HG03442 (cell line): Measurements from ENCODE around the gene GATAD2A.
"Not testable (repeated sequence)": the region's sequence is repeated elsewhere in the genome, so short reads cannot be mapped to it uniquely, and the experiment has no call there.

Experiments
- ATAC-seq: cut with Tn5 transposase; IDR thresholded peaks from one replicate; pipeline ENCODE4 v1.9.1; 2021; ENCODE audit warnings: mild to moderate bottlenecking, moderate library complexity; ENCODE audit not compliant: unreplicated experiment

Gene GATAD2A, protein sequence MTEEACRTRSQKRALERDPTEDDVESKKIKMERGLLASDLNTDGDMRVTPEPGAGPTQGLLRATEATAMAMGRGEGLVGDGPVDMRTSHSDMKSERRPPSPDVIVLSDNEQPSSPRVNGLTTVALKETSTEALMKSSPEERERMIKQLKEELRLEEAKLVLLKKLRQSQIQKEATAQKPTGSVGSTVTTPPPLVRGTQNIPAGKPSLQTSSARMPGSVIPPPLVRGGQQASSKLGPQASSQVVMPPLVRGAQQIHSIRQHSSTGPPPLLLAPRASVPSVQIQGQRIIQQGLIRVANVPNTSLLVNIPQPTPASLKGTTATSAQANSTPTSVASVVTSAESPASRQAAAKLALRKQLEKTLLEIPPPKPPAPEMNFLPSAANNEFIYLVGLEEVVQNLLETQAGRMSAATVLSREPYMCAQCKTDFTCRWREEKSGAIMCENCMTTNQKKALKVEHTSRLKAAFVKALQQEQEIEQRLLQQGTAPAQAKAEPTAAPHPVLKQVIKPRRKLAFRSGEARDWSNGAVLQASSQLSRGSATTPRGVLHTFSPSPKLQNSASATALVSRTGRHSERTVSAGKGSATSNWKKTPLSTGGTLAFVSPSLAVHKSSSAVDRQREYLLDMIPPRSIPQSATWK

DNA sequence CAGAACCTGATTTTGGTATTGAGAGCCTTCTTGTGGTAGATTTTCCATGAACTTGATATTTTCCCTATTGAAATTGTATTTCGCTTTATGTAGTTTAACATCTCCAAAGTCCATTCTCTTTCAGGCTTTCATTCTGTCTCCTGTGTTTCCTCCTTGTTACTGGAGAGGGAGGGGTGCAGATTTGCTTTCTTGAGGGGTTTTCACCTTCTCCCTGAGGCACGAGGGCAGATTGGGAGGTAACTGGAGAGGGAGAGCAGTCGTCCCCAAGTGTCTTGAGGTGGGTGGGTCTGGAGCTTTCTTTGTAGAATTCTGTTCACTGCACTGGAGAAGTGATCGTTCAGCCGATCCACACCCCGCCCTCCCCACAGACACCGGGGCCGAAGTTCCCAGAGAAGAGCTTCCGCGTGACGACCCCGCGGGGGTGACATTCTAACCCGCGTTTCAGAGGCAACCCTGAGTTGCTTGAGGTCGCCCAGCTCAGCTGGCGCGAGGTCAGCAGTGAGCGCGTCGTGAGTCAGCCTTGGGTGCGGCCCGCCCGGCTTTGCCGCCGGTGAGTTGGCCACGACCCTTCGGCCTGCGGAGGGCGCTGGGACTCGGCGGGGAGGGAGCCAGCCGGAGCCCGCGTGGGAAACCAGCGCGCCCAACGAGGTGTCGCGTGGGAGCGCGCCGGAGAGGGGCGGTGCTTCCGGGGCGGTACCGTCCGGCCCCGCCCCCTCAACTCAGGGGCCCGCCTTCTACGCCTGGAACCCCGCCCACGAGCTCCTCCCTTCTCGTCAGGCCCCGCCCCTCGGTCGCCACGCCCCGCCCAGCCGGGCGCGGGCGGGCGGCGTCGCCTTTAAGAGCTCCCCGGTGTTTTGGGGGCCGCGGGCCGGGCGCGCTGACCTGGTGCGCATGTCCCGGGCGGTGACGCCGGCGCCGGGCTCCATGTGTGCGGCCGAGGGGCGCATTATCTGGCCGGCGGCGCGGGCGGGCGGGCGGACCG lies at the start of gene GATAD2A:
TSS of gene GATAD2A (plus strand) at position 797 of the 982 bp plus-strand sequence. CDS start 59,671 bp downstream, outside the sequence.
- ATAC-seq, result peak; percentile 69

DNA sequence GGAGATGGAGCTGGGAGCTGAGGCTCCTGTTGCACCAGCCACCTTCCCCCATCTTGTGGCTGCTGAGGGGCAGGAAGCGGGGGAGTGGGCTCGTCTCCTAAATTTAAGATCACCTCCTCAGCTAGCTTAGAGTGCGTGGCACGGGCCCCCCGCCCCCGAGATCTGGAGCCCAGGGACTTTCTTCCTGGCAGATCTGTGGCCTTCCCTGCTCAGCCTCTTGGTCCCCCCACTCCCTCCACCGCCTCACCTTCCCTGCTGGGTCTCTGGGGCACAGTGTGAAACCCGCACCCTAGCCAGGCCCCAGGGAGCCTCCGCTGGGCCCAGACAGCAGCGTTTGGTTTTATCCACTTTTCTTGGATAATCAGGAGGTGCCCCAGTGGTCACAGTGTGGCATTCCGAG lies 49.0 kb upstream of the GATAD2A start:
- no peak for ATAC-seq

DNA sequence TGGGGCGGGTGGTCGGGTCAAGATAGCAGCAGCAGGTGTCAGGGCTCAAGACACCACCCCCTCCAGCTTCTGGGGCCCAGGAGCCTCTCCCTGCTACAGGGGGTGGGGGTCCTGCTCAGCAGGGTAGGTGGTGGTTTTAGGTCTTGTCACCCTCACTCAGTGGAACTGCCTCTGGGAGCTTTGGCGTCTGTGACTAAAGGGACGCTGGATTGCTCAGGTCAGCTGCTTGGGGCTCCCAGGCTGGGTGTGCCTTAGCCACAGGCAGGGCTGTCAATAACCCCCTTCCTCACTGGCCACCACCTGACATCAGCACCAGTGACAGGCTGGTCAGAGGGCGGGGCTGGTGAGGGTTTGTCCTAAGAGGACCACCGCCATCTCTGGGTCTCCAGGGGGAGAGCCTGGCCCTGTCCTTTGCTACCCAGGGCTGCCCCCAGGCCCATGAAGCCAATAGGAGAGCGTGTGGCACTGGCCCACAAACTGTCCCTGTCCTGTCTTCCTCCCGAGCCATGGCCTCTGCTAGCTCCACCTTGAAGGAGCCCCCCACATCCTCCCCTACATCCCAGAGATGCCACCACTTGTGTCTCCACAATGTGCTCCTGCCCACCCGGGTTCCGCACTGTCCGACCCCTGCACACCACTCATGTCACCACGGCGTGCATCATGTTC lies 48.4 kb upstream of the GATAD2A start:
- no peak for ATAC-seq

DNA sequence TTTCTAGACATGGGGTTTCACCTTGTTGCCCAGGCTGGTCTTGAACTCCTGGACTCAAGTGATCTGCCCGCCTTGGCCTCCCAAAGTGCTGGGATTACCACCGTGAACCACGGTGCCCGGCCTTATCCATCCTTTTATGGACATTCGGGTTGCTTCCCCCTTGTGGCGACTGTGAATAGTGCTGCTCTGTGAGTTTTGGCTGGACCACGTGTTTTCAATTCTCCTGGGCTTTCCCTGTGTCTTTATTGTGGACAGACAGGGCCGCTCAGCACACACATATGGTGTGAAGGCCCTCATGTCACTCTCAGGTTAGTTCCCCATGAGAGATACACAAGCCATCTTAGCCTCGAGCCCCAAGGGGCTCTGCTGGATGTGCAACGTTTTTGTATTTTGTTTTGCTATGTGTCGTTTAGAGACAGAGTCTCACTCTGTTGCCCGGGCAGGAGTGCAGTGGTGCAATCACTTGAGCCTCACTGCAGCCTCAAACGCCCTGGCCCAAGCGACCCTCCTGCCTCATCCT lies 44.3 kb upstream of the GATAD2A start:
- peak; percentile 51 for ATAC-seq

DNA sequence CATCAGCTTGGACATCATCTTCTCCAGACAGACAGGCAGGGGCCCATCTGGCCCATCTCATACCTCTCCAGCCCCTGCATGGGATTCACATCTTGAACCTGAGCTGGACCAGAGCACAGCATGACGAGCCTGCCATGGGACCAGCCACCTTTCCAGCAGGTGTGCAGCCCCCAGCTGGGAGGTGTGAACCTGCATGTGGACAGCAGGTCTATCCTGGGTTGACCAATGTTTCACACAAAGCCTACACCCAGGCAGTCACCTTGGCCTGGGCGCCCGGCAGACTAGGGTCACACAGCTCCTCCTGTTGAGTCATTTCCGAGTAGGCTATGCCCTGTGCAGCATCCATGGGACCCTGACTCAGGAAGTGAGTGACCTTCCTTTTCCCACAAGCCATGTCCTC lies 43.4 kb upstream of the GATAD2A start:
- no peak for ATAC-seq

DNA sequence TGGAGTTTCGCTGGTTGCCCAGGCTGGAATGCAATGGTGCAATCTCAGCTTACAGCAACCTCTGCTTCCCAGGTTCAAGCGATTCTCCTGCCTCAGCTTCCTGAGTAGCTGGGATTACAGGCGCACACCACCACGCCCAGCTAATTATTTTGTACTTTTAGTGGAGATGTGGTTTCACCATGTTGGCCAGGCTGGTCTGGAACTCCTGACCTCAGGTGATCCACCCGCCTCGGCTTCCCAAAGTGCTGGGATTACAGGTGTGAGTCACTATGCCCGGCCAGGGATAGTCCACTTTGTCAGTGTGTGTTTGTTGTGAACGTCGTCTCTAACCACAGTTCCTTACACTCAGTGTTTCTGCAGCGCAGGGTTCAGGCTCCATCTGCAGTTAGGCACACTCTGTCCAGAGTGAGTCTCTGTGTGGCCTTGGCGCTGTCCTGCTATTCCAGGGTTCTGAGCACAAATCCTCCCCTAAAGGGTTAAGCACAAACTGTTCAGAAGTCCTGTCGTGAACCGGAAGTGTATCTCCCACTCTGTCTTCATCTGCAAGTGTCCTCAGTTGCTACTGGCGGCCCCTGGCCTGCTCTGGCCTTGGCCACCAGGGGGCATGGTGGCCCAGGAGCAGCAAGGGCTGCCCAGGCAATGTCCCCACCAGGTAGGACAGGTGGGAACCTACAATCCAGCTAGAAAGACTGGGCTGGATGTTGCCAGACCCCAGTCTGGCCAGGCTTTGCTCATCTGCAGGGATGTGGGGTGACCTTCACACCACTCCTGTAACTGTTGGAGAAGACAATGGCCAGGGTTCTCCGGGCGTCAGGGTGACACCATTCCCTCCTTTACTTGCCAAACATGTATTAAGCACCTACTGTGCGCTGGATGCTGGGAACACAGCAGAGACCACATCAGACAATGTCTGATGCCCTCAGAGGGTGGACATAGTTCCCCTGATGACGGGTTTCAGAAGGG lies 38.8 kb upstream of the GATAD2A start:
- peak; percentile 71 for ATAC-seq

DNA sequence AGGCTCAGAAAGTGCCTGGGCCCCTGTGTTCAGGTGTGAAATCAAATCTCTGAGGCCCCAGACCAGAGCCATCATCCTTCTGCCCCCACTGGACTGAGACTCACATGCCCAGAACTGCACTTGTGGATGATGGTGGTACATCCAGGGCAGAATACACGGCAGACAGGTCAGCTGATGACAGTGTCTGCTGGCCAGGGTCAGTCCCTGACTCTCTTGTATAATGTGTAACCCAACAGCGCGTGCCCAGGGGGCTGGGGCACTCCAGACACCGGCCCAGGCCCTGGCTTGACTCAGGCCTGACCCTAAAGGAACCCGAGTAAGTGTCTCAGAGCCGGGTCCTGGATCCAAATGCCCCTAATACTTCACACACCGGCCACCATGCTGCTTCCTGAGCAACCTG lies 37.4 kb upstream of the GATAD2A start:
- no peak for ATAC-seq

DNA sequence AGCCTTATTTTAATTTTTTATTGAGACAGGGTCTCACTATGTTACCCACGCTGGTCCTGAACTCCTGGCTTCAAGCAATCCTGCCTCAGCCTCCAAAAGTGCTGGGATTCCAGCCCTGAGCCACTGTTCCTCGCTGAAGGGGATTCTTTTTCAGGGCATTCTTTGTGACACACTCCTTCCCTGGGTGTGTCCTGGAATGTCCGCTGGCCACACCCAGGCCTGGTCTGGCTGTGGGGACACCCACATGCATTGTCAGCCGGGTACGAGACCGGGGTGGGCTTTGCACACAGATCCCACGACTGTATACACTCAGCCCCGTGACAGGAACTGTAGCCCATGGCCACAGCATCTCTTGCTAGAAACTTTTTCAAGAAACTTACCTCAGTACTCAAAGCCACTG lies 34.4 kb upstream of the GATAD2A start:
- ATAC-seq, result no peak

DNA sequence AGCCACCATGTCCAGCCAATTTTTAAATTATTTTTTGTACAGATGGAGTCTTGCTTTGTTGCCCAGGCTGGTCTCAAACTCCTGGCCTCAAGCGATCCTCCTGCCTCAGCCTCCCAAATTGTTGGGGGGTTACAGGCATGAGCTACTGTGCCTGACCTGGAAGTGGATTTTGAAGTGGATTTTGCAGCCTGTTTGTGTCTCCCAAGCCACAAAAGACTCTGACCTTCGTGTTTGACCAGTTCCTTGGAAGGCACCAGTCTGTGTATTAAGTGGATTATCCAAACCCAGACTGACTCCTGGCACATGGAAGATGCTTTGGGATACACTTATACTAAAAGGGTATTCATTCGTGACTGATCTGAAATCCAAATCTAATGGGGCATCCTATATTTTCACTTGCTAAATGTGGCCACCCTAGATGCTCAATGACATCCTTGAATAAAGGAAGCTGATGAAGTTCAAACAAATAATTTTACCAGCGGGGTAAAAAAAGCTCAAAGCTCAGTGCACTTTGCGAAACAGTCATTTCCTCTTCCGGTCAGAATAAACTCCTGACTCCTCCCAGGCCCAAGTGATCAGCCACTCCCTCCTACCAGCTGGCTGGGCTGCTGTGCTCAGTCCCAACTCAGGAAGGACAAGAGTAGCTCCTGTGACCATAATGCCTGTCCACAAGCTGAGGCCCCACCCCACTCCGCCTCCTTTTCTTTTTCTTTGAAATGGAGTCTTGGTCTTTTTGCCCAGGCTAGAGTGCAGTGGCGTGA lies 32.6 kb upstream of the GATAD2A start:
- ATAC-seq, result peak; percentile 85

DNA sequence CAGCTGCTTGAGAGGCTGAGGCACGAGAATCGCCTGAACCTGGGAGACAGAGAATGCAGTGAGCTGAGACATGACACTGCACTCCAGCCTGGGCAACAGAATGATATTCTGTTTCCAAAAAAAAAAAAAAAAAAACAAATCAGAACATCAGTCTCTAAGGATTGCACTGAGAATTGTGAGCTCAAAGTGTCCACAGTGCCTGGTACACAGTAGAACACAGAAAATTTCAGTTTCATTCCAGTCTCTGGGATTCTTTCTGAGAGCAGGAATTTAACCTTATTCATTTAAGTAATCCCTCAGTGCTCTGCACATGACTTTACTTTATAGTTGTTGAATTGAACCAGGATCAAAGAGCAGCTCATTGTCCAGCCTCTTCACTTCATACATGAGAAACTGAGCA lies 25.9 kb upstream of the GATAD2A start:
- no peak for ATAC-seq

DNA sequence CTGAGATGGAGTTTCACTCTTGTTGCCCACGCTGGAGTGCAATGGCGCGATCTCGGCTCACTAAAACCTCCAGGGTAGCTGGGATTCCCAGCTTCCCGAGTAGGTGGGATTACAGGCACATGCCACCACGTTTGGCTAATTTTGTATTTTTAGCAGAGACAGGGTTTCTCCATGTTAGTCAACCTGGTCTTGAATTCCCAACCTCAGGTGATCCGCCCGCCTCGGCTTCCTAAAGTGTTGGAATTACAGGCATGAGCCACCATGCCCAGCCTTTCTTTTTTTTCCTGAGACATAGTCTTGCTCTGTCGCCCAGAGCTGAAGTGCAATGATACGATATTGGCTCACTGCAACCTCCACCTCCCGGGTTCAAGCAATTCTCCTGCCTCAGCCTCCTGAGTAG lies 25.2 kb upstream of the GATAD2A start:
- not testable (repeated sequence) for ATAC-seq

DNA sequence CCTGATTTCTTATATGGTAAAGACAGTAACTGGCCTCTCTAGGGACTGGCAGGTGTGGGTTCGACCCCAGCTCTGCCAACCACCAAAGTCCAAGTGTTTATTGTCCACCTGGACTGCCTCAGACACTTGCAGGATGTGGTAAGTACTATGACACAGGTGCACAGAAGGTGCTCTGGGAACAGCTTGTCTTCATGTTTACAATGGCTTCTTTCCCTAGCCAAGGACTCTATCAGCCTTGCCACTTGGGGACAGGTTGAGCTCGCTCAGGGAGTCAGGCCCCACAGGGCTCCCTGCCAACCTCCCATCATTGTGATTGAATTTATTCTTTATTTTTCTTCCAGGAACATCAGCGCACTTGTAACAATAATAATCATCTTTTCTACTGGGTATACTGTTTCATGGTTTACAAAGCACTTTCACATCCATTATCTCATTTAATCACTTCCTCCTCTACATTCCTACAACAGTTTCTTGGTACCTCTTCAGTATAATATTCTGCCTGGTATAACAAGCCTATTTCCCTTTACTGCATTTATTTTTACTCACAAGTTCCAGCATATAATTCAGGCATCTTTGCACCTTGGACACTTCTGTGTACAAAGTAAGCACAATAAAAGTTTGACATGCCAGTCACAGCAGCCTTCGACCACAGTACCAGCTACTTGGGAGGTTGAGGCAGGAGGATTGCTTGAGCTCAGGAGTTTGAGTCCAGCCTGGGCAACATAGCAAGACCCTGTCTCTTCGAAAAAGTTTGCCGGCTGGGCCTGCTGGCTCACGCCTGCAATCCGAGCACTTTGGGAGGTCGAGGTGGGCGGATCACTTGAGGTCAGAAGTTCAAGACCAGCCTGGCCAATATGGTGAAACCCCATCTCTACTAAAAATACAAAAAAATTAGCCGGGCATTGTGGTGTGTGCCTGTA lies 24.2 kb upstream of the GATAD2A start:
- no peak for ATAC-seq

DNA sequence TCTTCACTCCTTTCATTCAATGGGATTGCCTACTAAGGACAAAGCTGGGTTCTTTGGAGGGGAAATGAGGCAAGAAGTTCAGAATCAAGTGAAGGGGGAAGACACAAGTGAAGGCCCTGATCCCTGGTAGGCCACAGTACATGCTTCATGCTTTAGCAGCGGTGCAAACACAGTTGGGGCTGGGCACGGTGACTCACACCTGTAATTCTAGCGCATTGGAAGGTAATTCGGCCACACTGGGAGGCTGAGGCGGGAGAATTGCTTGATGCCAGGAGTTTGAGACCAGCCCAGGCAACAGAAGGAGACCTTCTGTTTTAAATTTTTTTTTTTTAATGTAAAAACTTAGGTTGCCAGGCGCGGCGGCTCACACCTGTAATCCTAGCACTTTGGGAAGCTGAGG lies 23.4 kb upstream of the GATAD2A start:
- ATAC-seq, result no peak

DNA sequence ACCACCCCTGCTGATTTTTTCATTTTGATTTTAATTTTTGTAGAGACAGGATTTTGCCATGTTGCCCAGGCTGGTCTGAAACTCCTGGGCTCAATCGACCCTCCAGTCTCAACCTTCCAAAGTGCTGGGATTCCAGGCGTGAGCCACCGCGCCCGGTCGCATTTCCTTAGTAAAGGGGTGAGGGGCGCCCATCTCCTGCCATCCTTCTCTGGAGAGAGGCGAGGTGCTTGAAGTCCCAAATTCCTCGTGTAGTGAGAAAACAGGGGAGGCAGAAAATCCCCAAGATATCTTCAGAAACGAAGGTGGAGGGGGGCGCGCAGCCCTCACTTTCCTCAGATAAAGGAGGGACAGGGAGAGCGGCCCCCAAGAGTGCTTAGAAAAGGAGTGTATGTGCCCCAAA lies 21.0 kb upstream of the GATAD2A start:
- no peak for ATAC-seq

DNA sequence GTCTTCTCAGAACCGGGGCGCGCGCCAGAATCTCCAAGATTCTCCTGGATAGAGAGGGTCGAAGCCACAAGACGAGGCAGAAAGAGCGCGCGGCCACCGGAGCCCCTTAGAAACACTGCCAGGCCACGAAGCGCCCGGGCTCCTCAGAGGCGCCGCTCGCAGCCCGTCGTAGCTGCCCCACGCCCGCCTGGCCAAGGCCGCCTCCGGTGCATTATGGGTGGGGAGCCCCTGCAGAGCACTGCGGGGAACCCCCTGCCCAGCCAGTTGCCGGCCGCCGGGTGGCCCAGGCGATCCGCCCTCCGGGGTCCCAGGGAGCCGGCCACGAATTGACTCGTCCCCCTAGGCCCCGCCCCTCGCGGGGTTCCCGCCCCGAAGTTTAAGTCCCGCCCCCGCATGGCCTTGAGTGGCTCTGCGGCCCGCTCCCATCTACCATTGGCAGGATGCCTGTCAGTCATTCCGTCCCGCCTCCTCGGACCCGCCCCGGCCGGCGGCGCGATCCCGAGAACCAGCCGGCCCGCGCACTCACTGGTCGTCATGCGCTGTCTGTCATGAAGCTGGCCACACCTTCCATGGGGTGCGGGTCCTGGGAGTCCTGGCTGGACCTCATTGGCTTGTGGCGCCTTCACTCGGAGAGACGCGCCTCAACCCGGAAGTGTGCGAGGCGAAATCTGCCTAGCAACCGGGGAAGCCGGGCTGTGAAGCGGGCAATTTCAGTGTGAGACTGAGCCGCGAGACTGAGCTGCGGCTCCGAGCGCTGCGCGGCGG lies 20.2 kb upstream of the GATAD2A start:
- peak; percentile 85 for ATAC-seq

DNA sequence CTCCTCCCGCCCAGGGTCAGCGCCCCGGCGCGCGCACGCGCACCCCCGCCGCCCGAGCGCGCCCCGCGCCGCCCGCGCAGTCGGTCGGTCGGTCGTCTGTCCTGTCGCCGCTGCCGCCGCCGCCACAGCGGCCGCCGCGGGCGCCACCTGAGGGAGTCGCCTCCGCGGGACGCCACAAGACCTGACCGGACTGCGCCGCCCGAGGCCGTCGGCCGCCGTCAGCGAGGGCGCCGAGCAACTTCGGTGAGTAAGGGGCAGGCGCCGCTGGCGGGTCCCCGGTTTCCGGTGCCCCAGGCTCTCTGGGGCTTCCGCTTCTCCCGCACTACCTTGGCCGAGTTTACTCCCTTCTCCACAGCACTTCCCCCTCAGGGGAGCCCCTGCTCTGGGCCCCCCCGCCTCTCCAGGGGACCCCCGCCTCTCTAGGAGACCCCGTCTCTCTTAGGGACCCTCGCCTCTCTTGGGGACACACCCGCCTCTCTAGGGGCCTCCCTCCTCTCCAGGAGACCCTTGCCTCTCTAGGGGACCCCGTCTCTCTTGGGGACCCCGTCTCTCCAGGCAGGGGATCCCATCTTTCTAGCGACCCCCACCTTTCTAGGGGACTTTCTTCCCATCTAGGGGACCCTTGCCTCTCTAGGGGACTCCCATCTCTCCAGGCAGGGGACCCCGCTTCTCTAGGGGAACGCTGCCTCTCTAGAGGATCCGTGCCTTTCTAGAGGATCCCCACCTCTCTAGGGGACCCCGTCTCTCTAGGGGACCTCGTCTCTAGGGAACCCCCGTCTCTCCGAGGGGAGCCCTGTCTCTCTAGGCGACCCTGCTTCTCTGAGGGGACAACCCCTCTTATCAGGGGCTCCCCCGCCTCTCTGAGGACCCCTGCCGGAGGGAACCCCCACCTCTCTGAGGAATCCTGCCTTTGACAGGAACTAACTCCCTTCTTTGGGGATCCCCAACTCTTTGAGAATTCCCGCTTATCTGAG lies 19.3 kb upstream of the GATAD2A start:
- peak; percentile 11 for ATAC-seq
